GM18868 (cell line): ENCODE measurements around the gene MAP3K4.
"Not testable (repeated sequence)": the region's sequence is repeated elsewhere in the genome, so short reads cannot be mapped to it uniquely, and the experiment has no call there.

Source experiments
- ATAC-seq: cut with Tn5 transposase; IDR thresholded peaks from one replicate; pipeline ENCODE4 v1.9.1; 2021; ENCODE audit warnings: mild to moderate bottlenecking, moderate library complexity; ENCODE audit not compliant: unreplicated experiment

Gene MAP3K4

DNA sequence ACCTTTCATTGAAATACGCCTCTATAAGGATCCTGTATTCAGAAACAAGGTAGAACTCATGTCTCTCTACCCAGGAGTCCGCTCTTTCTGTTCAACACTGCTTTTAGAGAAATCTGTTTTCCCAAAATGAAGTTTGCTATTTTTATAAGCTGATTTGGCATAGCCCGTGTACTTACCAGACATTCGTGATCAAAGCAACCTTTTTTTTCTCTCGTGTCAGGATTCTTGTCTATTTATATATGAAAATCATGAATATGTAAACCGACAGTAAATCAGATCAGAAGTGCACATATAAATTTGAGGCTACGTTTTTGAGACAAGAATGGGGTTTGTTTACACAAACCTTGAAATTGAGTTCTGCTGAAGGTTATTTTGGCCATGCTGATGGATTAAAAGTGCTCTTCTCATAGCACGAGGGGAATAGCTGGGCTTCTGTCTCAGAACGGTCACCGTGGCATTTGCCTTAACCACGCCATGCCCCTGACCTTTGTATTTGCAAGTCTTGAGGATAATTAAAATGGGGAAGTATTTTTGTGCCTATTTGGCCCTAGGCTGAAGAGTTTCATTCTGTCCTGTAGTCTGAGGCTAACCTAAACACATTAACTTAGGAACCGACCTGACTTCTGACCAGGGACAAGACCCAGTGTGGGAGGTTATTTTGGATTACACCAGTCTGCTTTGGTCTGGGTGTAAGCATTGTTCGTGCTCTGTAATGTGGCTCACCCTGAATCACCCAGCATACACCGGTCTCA is 118.6 kb downstream of the MAP3K4 start:
- no peak for ATAC-seq

DNA sequence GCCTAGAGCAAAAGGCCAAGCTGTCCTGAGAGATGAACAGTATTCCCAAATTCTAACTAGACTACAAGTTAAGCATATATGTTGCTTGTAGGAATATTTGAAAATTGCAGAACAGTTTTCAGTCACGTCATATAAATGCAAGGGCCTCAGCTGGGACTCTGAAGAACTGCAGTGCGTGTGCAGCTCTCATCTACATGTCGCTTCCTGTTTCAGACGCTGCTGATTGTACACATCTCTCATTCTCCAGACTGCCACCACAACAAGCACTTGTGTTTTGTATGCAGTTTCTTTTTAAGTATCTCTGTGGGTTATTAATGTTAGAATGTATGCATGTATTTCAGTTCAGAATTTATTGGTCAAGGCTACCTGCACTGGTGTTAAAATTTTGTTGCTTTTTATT is 119.7 kb downstream of the MAP3K4 start:
- peak; percentile 69 for ATAC-seq

DNA sequence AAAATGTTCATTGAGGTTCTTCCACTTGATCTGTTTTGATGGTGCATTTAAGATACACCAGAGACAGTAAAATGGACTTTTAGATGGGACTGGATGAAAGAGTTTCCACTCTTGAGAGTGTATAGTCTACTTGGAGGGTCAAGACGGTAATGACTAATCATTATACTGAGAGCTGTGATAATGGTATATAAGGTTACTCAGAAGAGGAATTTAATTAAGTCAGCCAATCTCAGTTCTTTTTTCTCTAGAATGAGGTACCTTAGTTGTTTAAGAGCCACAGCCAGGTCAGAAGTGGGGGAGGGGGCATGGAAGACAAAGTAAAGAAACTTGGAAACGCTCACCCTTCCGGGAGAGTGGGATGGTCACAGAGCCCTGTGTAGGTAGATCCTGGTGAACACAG is 123.9 kb downstream of the MAP3K4 start:
- no peak for ATAC-seq

DNA sequence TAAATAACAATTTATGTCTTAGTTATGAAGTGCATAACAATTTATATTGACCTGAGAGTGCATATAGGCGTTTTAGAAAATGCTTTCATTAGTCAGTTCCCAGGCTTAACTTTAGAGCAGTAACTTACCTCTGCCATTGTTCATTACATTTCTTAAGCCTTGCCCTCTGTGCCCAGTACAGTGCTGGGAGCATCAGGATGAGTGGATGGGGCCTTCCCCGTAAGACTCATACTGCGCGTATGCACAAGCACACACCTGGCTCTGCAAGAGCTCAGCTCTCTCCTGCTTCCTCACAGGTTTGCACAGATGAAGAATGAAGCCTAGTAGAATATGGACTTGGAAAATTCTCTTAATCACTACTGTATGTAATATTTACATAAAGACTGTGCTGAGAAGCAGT is 125.0 kb downstream of the MAP3K4 start:
- ATAC-seq: no peak

DNA sequence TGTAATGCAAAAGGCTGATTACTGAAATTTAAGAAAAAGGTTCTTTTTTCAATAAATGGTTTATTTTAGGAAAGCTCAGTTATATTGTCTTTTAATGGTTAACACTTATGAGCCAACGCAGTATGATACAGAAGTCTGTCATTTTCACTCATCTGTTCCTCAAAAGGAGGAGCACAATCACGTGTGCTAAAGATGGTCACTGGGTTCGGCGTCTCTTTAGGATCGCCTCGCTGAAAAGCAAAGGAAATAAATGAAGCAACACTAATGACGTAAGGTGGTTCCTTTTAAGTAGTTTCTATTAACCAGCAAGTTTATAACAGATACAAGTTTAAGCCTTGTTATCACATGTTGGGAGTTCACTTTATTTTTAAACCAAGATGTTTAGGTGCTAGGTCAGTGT is 125.7 kb downstream of the MAP3K4 start:
- no peak for ATAC-seq

DNA sequence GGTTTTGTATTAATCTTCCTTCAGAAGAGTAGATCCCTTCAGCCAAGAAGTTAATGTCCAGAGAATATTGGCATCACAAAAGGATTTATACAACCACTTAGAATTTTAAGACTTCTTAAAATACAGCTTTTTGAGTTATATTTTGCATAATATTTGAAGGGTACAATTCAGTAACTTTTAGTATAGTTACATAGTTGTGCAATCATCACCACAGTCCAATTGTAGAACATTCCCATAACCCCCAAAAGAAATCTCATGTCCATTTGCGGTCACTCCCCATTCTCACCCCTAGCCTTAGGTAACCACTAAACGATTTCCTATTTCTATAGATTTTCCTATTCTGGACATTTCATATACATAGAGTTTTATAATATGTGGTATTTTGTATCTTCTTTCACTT is 126.4 kb downstream of the MAP3K4 start:
- no peak for ATAC-seq

DNA sequence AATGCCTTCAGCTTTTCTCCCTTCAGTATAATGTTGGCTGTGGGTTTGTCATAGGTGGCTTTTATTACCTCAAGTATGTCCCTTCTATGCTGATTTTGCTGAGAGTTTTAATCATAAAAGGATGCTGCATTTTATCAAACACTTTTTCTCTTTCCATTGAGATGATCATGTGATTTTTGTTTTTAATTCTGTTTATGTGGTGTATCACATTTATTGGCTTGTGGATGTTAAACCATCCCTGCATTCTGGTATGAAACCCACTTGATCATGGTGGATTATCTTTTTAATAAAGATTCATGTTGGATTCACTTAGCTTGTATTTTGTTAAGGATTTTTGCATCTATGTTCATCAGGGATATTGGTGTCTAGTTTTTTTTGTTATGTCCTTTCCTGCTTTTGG is 131.8 kb downstream of the MAP3K4 start:
- not testable (repeated sequence) for ATAC-seq

DNA sequence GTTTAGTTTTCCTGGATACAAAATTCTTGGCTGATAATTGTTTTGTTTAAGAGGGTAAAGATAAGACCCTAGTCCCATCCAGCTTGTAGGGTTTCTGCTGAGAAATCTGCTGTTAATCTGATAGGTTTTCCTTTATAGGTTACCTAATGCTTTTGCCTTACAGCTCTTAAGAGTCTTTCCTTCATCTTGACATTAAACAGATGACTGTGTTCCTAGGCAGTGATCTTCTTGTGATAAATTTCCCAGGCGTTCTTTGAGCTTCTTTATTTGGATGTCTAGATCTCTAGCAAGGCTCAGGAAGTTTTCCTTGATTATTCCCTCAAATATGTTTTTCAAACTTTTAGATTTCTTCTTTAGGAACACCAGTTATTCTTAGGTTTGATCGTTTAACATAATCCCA is 134.0 kb downstream of the MAP3K4 start:
- ATAC-seq: no peak

DNA sequence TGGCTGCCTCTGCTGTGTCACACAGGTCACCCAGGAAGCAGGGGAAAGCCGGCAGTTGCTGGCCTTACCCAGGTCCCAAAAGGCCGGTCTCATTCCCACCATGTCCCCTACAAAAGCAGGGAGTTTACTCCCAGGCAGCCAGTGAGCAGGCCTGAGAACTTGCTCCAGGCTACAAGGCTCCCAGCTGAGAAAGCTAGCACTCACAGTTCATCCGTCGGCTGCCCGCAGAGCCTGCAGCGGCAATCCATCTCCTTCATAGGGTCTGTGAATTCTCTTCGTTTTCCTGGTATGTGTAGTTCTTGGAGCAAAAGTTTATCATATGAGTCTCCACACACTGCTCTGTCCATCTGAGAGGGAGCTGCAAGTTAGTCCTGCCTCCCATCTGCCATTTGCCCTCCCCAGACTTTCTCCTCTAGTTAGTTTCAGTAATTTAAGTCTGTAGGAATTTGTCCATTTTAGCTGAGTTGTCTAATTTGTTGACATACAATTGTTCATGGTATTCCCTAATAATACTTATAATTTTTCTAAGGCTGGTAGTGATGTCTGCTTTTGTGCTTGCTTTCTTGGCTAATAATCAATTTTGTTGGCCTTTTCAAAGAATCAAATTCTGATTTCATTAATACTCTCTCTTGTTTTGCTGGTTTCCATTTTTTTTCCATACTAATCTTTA is 135.6 kb downstream of the MAP3K4 start:
- no peak for ATAC-seq

DNA sequence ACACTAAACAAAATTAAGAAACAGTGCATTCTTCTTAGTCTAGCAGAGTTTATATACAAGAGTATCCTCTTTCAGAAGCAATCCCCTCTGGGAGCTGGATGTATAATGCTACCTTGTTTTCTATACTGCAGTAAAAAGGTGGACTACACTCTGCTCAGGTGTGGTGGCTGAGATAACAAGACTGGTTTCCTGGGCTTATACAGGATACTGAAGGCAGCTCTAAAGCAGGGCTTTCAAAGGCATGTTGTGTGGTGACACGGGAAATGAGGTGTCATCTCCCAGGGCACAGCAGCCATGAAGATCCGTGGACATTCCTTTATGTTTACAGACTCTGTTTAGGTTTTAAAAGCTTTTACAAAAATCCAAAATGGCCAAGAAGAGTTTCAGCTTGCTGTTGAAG is 136.7 kb downstream of the MAP3K4 start:
- ATAC-seq: no peak

DNA sequence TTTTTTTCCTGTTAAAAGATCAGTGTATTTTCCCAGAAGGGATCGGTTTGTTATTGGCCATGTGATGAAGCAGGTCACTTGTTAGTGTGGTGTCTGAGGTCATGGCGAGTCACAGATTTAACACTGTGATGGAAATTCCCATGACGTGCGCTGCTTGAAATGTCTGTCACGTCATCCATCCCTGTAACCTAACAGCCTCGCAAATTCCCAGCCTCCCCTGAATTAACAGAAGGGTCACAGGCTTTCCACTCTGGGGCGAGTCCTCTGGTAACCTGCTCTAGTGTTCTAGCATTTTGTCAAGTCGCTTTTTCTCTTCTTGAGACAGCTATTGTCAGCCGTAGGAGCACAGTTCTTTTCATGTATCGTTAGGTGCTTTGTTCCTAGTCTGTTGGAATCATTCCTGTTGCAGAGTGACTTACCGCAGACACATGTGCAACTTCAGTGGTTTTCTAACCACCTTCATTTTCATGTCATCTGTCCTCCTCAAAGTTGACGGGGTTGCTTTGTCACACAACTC is 137.2 kb downstream of the MAP3K4 start:
- no peak for ATAC-seq

DNA sequence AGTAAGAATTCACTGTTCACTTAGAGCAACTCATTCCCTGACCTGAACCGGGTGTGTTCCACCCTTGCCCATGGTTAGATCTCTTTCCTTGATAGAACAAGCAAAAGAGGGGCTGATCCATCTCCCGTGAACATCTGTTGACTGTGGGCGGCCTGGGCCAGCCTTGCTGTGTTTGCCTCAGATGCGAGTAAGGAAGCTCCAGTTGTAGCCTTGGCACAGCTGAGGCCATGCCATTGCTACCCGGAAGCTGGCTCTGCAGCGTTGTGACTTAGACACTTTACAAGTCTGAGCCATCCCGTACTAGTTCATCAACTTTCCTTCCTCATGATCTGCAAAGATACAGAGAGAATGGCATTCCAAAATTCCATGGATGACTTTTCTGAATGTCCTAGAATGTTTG is 139.0 kb downstream of the MAP3K4 start:
- ATAC-seq: no peak

DNA sequence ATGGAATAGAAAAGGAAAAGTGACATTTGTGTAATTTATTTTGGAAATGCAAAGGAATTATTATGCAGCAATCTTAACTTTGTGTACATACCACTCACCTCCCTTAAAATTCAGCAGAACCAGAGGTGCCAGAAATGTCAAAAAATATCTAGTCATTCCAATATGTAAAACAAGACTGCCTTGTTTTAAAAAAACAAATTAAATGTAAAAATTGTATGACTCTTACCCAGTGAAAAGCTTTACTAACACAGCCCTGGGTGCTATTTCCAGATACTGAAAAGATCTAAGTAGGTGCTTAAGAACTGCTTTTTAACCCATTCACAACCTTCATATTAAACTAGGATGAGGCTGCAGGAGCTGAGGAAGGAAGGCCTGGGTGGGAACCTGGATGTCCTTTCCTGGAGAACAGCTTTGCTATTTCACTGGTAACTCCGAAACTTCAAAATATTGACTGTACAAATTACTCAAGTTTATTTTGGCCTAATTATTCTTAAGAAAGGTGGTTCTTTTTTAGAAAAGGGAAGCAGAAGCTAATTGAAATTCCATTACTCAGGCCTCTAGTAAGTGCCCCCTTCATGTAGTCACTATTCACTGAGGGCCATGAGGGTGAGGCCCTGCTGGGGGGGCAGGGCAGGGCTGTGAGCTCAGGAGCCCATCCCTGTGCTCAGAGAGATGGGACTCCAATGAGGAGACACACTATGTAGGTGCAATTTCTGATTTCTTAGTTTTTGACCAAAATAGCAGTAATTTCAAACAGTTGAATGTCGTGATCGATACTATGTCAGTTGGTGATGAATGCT is 139.6 kb downstream of the MAP3K4 start:
- ATAC-seq: no peak

DNA sequence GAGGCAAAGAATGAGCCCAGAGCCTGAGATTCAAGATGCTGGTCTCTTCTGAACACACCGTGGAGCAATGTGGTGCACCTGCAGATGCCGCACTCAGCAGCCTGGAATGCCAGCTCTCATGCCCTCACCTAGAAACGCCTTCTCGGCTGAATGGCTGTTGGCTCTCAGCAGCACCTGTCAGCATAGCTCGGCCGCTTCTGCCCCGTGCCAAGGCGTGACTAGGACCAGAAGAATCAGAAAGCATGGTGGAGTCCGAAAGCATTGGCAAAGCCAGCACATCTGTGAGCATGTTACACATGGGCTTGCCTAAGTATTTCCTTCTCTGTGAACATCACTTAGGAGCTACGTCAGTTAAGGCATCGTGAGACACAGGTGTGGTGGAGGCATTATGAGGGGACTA is 140.8 kb downstream of the MAP3K4 start:
- no peak for ATAC-seq

DNA sequence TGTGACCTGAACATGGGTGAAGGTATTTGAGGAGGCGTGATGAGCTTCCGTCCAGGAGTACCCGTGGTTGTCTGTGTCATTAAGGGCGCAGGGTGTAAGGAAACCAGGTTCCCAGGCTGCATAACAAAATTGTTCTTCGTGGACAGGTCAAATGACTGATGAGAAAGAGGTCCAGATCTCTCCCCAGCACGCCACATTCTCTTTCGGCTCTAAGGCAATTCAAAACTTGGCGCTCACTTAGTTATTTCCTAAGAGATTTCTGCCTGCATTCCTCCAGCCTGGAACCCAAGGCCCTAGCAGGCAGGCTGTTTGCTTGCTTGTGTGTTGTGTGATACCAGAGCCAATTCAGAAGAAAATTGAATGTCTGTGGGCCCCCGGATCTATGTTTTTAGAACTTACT is 142.4 kb downstream of the MAP3K4 start:
- ATAC-seq: no peak

DNA sequence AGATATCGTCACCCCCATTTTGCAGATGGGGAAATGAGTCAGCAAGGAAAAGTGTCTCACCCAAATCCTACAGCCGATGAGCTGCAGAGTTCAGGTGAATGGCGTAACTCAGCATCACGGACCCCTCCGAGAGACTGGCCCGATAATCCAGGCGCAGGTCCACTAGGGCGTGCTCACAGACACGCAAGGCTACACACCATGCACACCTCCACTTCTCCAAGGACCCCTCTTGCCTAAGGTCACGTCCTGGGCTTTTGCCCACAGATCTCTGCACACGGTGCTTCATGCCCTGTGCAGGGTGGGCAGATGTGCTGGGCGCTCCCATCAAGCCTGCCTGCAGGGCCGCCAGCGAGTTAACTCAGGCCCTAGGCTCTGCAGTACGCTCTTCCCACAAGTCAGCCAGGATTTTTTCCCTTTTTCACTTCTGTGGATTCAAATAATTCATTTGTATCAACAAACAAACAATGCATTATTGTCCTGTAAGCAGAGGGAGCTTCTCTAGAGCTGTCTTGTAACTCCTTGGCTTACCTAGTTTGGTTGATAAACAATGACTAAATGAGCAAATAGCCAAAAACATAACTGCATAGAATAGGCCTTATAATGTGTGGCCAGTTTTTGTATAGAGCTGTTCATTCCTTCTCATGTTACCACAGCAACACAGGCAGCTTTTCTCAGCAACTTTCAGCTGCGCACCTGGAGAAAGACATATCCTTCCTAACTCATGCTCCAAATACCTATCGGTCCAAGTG is 143.2 kb downstream of the MAP3K4 start:
- ATAC-seq: no peak

DNA sequence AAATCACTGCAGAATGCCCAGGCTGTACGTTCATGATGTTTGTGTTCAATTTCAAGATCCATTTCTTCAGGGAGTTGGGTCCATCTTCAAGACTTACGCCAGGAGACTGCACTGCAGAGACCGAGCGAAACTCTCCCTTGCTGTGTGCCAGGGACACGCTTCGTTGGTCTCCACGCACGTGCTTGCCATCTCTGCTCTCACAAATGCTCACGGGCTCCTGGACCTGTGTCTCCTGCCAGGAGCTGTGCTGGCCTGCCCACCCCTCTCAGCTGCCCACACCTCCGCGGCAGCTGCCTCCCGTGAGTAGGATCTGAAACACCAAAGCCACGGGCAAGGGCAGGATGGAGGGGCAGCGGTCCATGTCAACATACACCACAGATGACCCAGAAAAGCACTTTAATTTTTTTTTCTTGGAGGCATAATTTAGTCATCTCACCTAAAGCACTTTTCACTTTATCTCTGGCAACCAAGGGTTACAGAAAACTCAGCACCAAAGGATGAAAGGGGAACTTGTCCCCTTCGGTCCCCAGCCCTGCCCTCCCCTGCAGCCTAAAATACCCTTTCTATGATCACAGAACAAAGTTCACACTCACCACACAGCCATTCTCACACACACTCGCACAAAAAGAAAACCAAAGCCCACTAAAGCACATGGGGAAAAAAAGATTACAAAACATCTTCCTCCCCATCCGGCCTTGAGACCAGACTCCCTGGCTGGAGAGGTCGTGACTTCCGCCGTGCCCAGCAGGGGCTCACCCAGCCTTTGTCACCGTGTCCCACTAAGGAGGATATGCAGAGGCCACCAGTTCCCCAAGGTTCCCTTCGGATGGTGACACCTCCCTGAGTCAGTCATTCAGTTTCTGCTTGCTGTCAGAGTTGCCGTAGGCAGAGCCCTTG is 144.4 kb downstream of the MAP3K4 start:
- peak; percentile 64 for ATAC-seq

DNA sequence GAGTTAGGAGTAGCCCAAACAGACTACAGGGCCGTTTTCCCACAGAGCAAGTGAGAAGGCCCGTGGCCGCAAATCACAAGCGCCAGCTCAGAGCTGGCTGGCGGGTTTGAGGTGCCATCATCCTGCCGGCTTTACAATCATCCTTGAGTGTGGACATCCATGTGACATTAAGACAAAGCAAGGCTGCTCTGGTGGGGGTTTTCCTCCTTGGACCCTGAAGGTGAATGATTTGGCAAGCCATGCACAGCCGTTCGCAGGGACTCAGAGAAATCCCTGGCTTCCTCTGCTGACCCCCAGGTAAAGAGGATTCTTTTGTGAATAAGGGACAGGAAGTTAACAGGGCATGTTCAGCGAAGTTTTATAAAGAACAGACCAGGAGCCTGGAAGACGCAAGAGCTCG is 145.1 kb downstream of the MAP3K4 start:
- no peak for ATAC-seq

DNA sequence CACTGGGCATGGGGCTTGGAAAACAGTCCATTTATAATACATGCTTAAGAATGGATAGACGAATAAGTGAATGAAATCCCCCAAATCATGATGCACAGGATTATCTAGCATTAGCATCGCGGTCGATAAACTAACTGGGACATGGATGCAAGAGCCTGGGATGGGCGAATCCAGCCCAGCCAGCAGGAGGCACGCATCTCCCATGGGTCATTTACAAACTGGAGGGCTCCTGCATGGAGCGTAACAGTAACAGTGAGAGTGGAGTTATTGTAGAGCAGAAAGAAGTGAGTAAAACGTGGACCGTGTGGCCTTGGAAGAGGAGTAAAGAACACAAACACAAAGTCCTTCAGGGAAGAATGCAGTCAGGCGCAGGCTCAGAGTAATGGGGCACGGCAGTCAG is 145.8 kb downstream of the MAP3K4 start:
- ATAC-seq: no peak
